Adipocyte (in vitro differentiated cells): ENCODE measurements around the gene SLC12A3.

Experiments
- DNase-seq: peaks from one replicate; pipeline ENCODE4 v3.0.0-alpha.2; 2015; ENCODE audit warnings: low read depth
- H3K27me3 ChIP-seq: replicated peaks from 2 replicates; pipeline ENCODE4 v1.7.0; 2013; ENCODE audit warnings: mild to moderate bottlenecking, low read length, moderate library complexity; ENCODE audit not compliant: control insufficient read depth, insufficient read depth
- H3K36me3 ChIP-seq: 2 replicates; pipeline ENCODE4 v1.7.0; 2013; ENCODE audit warnings: low read length, mild to moderate bottlenecking, moderate library complexity; ENCODE audit not compliant: control insufficient read depth, insufficient read depth, severe bottlenecking
- H3K4me1 ChIP-seq: 2 replicates; pipeline ENCODE4 v1.7.0; 2013; ENCODE audit warnings: mild to moderate bottlenecking, low read length, moderate library complexity; ENCODE audit not compliant: control insufficient read depth, insufficient read depth
- H3K4me3 ChIP-seq: 2 replicates; pipeline ENCODE4 v1.7.0; 2013; ENCODE audit warnings: mild to moderate bottlenecking, low read length, moderate library complexity
- H3K9ac ChIP-seq: 2 replicates; pipeline ENCODE4 v1.7.0; 2013; ENCODE audit warnings: mild to moderate bottlenecking, low read length, moderate library complexity
- H3K9me3 ChIP-seq: 2 replicates; pipeline ENCODE4 v1.7.0; 2013; ENCODE audit warnings: mild to moderate bottlenecking, low read length, moderate library complexity; ENCODE audit not compliant: control insufficient read depth

SLC12A3 gene

GRCh38 chr16:56950455-56950854, 85.4 kb downstream of the SLC12A3 start:
- H3K4me1 ChIP-seq, result peaks cover 8% of the 10 kb centered on the region
- peaks cover 5% of the 10 kb centered on the region for H3K36me3 ChIP-seq
- H3K9ac ChIP-seq, result no peak overlapping the region
- no peaks in the 10 kb centered on the region for H3K9me3 ChIP-seq
- no peak for DNase-seq
- H3K4me3 ChIP-seq, result no peak overlapping the region
- no peaks in the 10 kb centered on the region for H3K27me3 ChIP-seq

GRCh38 chr16:56950881-56951771, 86.1 kb downstream of the SLC12A3 start:
- Histone ChIP-seq H3K27me3 (no peaks in the 10 kb centered on the region), H3K9me3 (no peaks in the 10 kb centered on the region), H3K4me1 (peaks cover 7% of the 10 kb centered on the region), H3K4me3 (no peak overlapping the region), H3K36me3 (peaks cover 4% of the 10 kb centered on the region), H3K9ac (no peak overlapping the region)
- DNase-seq, result peak; percentile 57

GRCh38 chr16:56953006-56953405, 88.0 kb downstream of the SLC12A3 start:
- Histone ChIP-seq H3K27me3 (no peaks in the 10 kb centered on the region), H3K4me3 (no peak overlapping the region), H3K4me1 (no peaks in the 10 kb centered on the region), H3K9me3 (no peaks in the 10 kb centered on the region), H3K36me3 (no peaks in the 10 kb centered on the region), H3K9ac (no peak overlapping the region)
- DNase-seq, result no peak

GRCh38 chr16:56956076-56956475, 91.1 kb downstream of the SLC12A3 start:
- DNase-seq, result no peak
- no peaks in the 10 kb centered on the region for H3K9me3 ChIP-seq
- no peaks in the 10 kb centered on the region for H3K27me3 ChIP-seq
- peaks cover 12% of the 10 kb centered on the region for H3K4me1 ChIP-seq
- no peaks in the 10 kb centered on the region for H3K36me3 ChIP-seq
- H3K4me3 ChIP-seq, result no peak overlapping the region
- H3K9ac ChIP-seq, result no peak overlapping the region

GRCh38 chr16:56956756-56957155, 91.7 kb downstream of the SLC12A3 start:
- Histone ChIP-seq H3K9me3 (no peaks in the 10 kb centered on the region), H3K4me1 (peaks cover 19% of the 10 kb centered on the region), H3K4me3 (no peak overlapping the region), H3K9ac (no peak overlapping the region), H3K36me3 (no peaks in the 10 kb centered on the region), H3K27me3 (no peaks in the 10 kb centered on the region)
- DNase-seq, result no peak

GRCh38 chr16:56960681-56961281, 95.8 kb downstream of the SLC12A3 start:
- peak; percentile 47 for DNase-seq
- Histone ChIP-seq H3K9ac (peak overlapping the region; percentile 22), H3K27me3 (no peaks in the 10 kb centered on the region), H3K4me3 (no peak overlapping the region), H3K36me3 (no peaks in the 10 kb centered on the region), H3K9me3 (no peaks in the 10 kb centered on the region), H3K4me1 (peaks cover 45% of the 10 kb centered on the region)

GRCh38 chr16:56961386-56961785, 96.4 kb downstream of the SLC12A3 start:
- Histone ChIP-seq H3K27me3 (no peaks in the 10 kb centered on the region), H3K36me3 (no peaks in the 10 kb centered on the region), H3K9me3 (no peaks in the 10 kb centered on the region), H3K4me3 (peak overlapping the region; percentile 20), H3K4me1 (peaks cover 51% of the 10 kb centered on the region), H3K9ac (peak overlapping the region; percentile 22)
- no peak for DNase-seq

- H3K27me3 ChIP-seq, result no peaks in the 10 kb centered on the region
- peaks cover 51% of the 10 kb centered on the region for H3K4me1 ChIP-seq
- H3K4me3 ChIP-seq, result peak within 1 kb of the TSS; percentile 20
- H3K36me3 ChIP-seq, result no peaks in the 10 kb centered on the region
- no peaks in the 10 kb centered on the region for H3K9me3 ChIP-seq
- H3K9ac ChIP-seq, result peak within 1 kb of the TSS; percentile 22
- no peak for DNase-seq
Observed at GRCh38 chr16:56961851-56962281, 96.9 kb downstream of the SLC12A3 start, which contains the start of gene CETP. TSS of gene CETP (plus strand) at chr16:56961950. CDS start at chr16:56961980, 30 bp downstream.

GRCh38 chr16:56964243-56965148, 99.5 kb downstream of the SLC12A3 start:
- Histone ChIP-seq H3K9me3 (no peaks in the 10 kb centered on the region), H3K9ac (no peak overlapping the region), H3K4me3 (no peak overlapping the region), H3K36me3 (no peaks in the 10 kb centered on the region), H3K4me1 (peaks cover 56% of the 10 kb centered on the region), H3K27me3 (no peaks in the 10 kb centered on the region)
- peak; percentile 38 for DNase-seq
